Measurements from ENCODE around the gene FAM53B.

FAM53B gene

DNA sequence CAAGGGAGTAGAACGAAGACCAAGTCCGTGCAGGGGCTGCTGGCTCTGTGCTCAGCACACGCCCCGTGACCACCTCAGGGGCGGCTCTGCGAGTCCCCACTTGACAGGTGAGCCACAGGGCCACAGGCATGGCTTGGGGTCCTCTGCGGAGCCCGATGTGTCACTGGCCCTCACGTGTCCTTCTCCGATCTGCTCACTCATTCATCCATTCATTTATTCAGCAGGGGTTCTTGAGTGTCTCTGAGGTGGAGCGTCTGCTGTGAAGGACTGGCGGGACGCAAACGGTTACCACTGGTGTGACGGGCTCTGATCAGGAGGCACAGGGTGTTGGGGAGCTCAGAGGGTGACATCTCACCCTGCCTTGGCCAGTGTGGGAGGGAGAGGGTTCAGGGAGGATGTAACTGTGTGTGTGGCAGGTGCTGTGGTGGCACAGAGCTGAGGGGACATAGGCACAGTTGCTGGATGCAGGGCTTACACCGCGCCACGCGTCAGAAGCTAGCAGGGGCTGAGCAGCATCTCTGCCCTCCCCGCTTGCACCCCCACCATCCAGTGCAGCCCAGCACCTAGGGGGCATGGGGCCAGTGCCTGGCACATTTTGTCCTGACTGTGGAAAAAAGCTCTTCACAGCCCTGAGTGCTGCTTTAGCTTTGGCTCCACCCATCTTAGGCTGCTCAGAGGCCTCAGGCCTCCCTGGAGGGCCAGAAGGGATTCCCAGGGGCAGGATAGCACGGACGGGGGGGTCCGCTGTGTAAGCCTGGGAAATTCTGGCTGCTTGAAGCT lies 165.8 kb downstream of the FAM53B start:
- Histone ChIP-seq H3K79me2 (ENCODE audit: insufficient read depth, low read depth) (no peaks in the 10 kb centered on the region), H4K20me1 (ENCODE audit: insufficient read depth) (no peaks in the 10 kb centered on the region), H3K36me3 (ENCODE audit: insufficient read depth) (no peaks in the 10 kb centered on the region), H3K4me1 (ENCODE audit: low read depth, poor library complexity, severe bottlenecking) (no peaks in the 10 kb centered on the region), H3K27ac (no peak overlapping the region), H3K4me2 (no peak overlapping the region), H3K4me3 (IDR thresholded peaks at IDR 0.05; ENCODE audit: insufficient read depth, low read depth, low read length) (no peak overlapping the region), H3K9ac (no peak overlapping the region), H2AFZ (ENCODE audit: low read depth) (no peak overlapping the region), H3K27me3 (ENCODE audit: insufficient read depth, low read depth) (no peaks in the 10 kb centered on the region)
- TF ChIP-seq, protein P1, sequence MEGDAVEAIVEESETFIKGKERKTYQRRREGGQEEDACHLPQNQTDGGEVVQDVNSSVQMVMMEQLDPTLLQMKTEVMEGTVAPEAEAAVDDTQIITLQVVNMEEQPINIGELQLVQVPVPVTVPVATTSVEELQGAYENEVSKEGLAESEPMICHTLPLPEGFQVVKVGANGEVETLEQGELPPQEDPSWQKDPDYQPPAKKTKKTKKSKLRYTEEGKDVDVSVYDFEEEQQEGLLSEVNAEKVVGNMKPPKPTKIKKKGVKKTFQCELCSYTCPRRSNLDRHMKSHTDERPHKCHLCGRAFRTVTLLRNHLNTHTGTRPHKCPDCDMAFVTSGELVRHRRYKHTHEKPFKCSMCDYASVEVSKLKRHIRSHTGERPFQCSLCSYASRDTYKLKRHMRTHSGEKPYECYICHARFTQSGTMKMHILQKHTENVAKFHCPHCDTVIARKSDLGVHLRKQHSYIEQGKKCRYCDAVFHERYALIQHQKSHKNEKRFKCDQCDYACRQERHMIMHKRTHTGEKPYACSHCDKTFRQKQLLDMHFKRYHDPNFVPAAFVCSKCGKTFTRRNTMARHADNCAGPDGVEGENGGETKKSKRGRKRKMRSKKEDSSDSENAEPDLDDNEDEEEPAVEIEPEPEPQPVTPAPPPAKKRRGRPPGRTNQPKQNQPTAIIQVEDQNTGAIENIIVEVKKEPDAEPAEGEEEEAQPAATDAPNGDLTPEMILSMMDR (conservative IDR thresholded peaks at IDR 0.05; ENCODE audit: low read depth, low read length), result no peak

DNA sequence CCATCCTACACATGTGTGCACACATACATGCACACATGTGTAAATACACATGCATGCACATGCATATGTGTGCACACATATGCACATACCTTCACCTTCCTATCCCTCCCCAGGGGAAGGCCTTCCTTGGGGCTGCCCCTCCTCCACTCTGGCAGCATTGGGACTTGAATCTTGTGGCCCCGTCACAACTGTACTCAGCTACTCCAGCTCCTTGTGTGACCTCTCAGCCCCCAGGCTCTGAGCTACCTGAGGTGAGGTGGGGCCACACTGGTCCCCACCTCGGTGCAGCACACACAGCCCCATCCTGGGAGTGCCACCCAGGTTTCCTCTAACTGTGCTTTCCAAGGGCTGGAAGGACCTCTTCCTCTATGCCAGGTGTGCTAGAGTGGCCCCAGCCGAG lies 166.5 kb downstream of the FAM53B start:
- Histone ChIP-seq H3K4me3 (IDR thresholded peaks at IDR 0.05; ENCODE audit: insufficient read depth, low read depth, low read length) (no peak overlapping the region), H3K79me2 (ENCODE audit: insufficient read depth, low read depth) (no peaks in the 10 kb centered on the region), H3K9ac (no peak overlapping the region), H3K36me3 (ENCODE audit: insufficient read depth) (no peaks in the 10 kb centered on the region), H3K4me2 (no peak overlapping the region), H3K27ac (no peak overlapping the region), H4K20me1 (ENCODE audit: insufficient read depth) (no peaks in the 10 kb centered on the region), H3K4me1 (ENCODE audit: low read depth, poor library complexity, severe bottlenecking) (no peaks in the 10 kb centered on the region), H3K27me3 (ENCODE audit: insufficient read depth, low read depth) (no peaks in the 10 kb centered on the region), H2AFZ (ENCODE audit: low read depth) (no peak overlapping the region)
- TF ChIP-seq, protein P1 (conservative IDR thresholded peaks at IDR 0.05; ENCODE audit: low read depth, low read length), result no peak

DNA sequence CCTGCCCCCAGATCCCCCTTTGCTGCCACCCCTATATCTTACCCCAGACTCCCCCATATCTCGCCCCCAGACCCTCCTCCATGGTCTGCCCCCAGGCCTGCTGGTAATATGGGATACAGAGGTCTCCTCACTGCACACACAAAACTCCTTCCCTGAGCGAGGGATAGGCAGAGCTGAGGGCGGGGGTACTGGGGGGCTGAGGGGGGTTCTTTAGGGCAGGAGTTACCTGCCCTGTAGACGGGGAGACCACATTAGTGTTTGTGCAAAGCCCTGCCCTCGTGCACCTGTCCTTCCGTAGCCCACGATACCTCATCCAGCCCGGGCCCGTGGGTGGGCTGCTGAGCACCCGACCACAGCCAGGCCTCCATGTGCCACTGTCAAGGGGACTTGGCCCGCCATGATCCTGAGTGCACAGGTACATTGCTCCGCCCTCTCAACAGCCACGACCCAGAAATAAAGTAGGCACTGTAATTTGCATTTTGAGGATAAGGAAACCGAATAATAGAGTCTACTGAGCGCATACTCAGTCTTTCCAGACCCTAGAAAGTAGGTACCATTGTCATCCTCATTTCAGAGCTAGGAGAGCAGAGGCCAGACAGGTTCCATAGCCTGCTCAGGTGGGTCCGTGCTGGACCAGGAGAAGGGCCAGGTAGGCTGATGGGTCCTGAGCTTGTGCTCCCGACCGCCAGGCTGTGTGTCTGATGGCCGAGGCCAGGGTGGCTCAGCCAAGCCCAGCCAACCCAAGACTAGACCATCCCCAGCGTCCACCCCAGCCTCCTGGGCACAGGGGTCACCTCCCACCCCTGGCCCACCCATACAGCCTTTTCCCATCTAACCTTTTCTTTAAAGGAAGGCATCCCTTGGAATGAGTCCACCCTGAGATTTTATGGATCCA lies 167.4 kb downstream of the FAM53B start:
- no peak overlapping the region for H2AFZ ChIP-seq (ENCODE audit: low read depth)
- H3K4me2 ChIP-seq, result no peak overlapping the region
- H3K4me1 ChIP-seq (ENCODE audit: low read depth, poor library complexity, severe bottlenecking), result no peaks in the 10 kb centered on the region
- TF ChIP-seq, protein P1 (conservative IDR thresholded peaks at IDR 0.05; ENCODE audit: low read depth, low read length), result no peak
- H3K79me2 ChIP-seq (ENCODE audit: insufficient read depth, low read depth), result no peaks in the 10 kb centered on the region
- H3K4me3 ChIP-seq (IDR thresholded peaks at IDR 0.05; ENCODE audit: insufficient read depth, low read depth, low read length), result no peak overlapping the region
- no peaks in the 10 kb centered on the region for H3K27me3 ChIP-seq (ENCODE audit: insufficient read depth, low read depth)
- no peak overlapping the region for H3K9ac ChIP-seq
- H3K27ac ChIP-seq, result no peak overlapping the region
- no peaks in the 10 kb centered on the region for H3K36me3 ChIP-seq (ENCODE audit: insufficient read depth)
- no peaks in the 10 kb centered on the region for H4K20me1 ChIP-seq (ENCODE audit: insufficient read depth)

DNA sequence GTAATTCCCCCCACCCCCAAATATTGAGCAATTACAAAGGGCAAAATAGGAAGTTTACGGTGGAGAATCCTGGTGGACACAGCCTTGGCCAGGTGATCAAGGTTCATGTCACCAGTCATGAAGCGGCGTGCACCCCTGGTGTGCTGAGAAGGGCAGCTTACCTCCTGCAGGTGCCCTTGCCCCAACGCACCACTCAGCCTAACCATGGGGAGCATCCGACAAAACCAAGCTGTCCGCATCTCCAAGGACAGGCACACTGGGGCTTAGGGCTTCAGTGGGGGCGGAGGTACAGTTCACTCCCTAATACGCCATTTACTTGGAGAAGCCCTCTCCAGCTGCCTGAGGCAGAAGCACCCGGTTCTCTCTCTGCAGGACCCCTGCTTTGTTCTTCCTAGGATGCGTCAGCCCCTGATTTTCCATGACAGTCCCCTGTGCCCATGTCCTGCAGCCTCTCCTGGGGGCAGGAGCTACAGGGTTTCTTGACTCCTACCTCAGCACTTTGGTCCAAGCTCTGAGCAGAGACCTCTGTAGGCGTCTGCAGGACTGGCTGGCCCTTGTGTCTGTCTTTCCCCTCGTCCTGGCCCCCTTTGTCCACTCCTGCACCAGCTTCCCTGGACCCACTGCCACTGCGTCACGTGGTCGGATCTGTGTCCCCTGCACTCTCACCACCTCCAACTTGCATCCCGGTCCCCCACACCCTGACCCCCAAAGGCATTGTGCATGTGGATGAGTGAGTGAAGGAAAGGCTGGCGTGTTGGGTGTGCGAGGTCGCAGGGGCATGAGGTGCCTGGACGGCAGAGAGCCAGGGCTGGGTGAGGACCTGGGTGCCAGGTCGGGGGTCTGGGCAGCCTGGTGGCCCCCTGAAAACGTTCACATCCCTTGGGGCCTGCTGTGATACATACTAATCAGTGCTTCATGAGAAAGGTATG lies 168.8 kb downstream of the FAM53B start:
- H2AFZ ChIP-seq (ENCODE audit: low read depth), result no peak overlapping the region
- H3K4me2 ChIP-seq, result no peak overlapping the region
- H3K4me3 ChIP-seq (IDR thresholded peaks at IDR 0.05; ENCODE audit: insufficient read depth, low read depth, low read length), result no peak overlapping the region
- H3K4me1 ChIP-seq (ENCODE audit: low read depth, poor library complexity, severe bottlenecking), result no peaks in the 10 kb centered on the region
- H3K9ac ChIP-seq, result no peak overlapping the region
- no peaks in the 10 kb centered on the region for H3K36me3 ChIP-seq (ENCODE audit: insufficient read depth)
- no peaks in the 10 kb centered on the region for H3K27me3 ChIP-seq (ENCODE audit: insufficient read depth, low read depth)
- H4K20me1 ChIP-seq (ENCODE audit: insufficient read depth), result no peaks in the 10 kb centered on the region
- H3K27ac ChIP-seq, result no peak overlapping the region
- H3K79me2 ChIP-seq (ENCODE audit: insufficient read depth, low read depth), result no peaks in the 10 kb centered on the region
- TF ChIP-seq, protein P1 (conservative IDR thresholded peaks at IDR 0.05; ENCODE audit: low read depth, low read length), result no peak
